ENCODE data around the gene SREBF2.

Gene SREBF2

GRCh38 chr22:41822317-41823057, 10.4 kb upstream of the SREBF2 start:
- Histone ChIP-seq H3K9me3 (ENCODE audit: control insufficient read depth, low read length) (no peaks in the 10 kb centered on the region), H3K27ac (no peak overlapping the region), H2AFZ (no peak overlapping the region), H3K79me2 (no peaks in the 10 kb centered on the region), H3K36me3 (ENCODE audit: control insufficient read depth, insufficient read depth, low read length) (no peaks in the 10 kb centered on the region), H3K4me1 (peaks cover 18% of the 10 kb centered on the region), H3K27me3 (ENCODE audit: control insufficient read depth, insufficient read depth, low read length) (no peaks in the 10 kb centered on the region), H3K4me2 (ENCODE audit: low read length) (no peak overlapping the region), H3K9ac (no peak overlapping the region), H3K4me3 (ENCODE audit: low read depth, low read length) (no peak overlapping the region)
- peak; percentile 35 for TF ChIP-seq CTCF (IDR thresholded peaks at IDR 0.05)

- Histone ChIP-seq H3K36me3 (ENCODE audit: control insufficient read depth, insufficient read depth, low read length) (no peaks in the 10 kb centered on the region), H3K27me3 (ENCODE audit: control insufficient read depth, insufficient read depth, low read length) (no peaks in the 10 kb centered on the region), H3K79me2 (no peaks in the 10 kb centered on the region), H3K9me3 (ENCODE audit: control insufficient read depth, low read length) (no peaks in the 10 kb centered on the region), H3K4me2 (ENCODE audit: low read length) (no peak overlapping the region), H3K9ac (no peak overlapping the region), H3K4me1 (peaks cover 24% of the 10 kb centered on the region), H2AFZ (no peak overlapping the region), H3K4me3 (ENCODE audit: low read depth, low read length) (no peak overlapping the region), H3K27ac (no peak overlapping the region)
- TF ChIP-seq CTCF (IDR thresholded peaks at IDR 0.05): no peak
Observed at GRCh38 chr22:41823797-41824196, 9.1 kb upstream of the SREBF2 start.

GRCh38 chr22:41825376-41825775, 7.5 kb upstream of the SREBF2 start:
- Histone ChIP-seq H3K4me1 (peaks cover 24% of the 10 kb centered on the region), H3K27ac (peak overlapping the region; percentile 81)

GRCh38 chr22:41826021-41826420, 6.9 kb upstream of the SREBF2 start:
- Histone ChIP-seq H3K27ac (peak overlapping the region; percentile 81), H3K36me3 (ENCODE audit: control insufficient read depth, insufficient read depth, low read length) (no peaks in the 10 kb centered on the region), H3K4me1 (peaks cover 24% of the 10 kb centered on the region), H3K4me2 (ENCODE audit: low read length) (peak overlapping the region; percentile 52), H3K79me2 (no peaks in the 10 kb centered on the region), H3K9me3 (ENCODE audit: control insufficient read depth, low read length) (no peaks in the 10 kb centered on the region), H3K9ac (no peak overlapping the region), H3K4me3 (ENCODE audit: low read depth, low read length) (no peak overlapping the region), H2AFZ (peak overlapping the region; percentile 73), H3K27me3 (ENCODE audit: control insufficient read depth, insufficient read depth, low read length) (no peaks in the 10 kb centered on the region)
- TF ChIP-seq CTCF (IDR thresholded peaks at IDR 0.05): no peak

More at GRCh38 chr22:41825376-41825775, 7.5 kb upstream of the SREBF2 start:
- Histone ChIP-seq H3K4me2 (ENCODE audit: low read length) (peak overlapping the region; percentile 9), H3K36me3 (ENCODE audit: control insufficient read depth, insufficient read depth, low read length) (no peaks in the 10 kb centered on the region), H3K27me3 (ENCODE audit: control insufficient read depth, insufficient read depth, low read length) (no peaks in the 10 kb centered on the region), H2AFZ (peak overlapping the region; percentile 34), H3K9ac (no peak overlapping the region), H3K79me2 (no peaks in the 10 kb centered on the region), H3K9me3 (ENCODE audit: control insufficient read depth, low read length) (no peaks in the 10 kb centered on the region), H3K4me3 (ENCODE audit: low read depth, low read length) (no peak overlapping the region)
- TF ChIP-seq CTCF (IDR thresholded peaks at IDR 0.05): no peak

All from parathyroid adenoma (tissue), 2 donors.